Kidney capillary endothelial cell (primary cell): ENCODE results near the gene HACD4.
"Not testable (repeated sequence)": the region's sequence is repeated elsewhere in the genome, so short reads cannot be mapped to it uniquely, and the experiment has no call there.

ENCODE experiments used
- DNase-seq: peaks from one replicate; pipeline ENCODE4 v3.0.0-alpha.2; 2018; ENCODE audit warnings: low spot score

The HACD4 gene

DNA sequence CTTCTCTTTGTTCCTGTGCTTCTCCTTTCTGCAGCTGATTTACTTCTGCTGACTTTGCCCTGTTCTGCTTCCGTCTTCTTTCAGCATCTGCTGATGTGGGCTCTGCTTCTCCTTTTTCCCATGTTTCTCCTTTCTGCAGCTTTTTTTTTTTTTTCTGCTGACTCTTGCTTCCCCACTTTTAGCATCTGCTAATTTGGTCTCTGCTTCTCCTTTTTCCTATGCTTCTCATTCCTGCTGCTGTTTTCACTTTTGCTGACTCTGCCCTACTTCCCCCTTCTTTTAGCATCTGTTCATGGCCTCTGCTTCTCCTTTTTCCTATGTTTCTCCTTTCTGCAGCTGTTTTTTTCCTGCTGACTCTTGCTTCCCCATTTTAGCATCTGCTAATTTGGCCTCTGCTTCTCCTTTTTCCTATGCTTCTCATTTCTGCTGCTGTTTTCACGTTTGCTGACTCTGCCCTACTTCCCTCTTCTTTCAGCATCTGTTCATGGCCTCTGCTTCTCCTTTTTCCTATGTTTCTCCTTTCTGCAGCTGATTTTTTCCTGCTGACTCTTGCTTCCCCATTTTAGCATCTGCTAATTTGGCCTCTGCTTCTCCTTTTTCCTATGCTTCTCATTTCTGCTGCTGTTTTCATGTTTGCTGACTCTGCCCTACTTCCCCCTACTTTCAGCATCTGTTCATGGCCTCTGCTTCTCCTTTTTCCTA is 58.0 kb downstream of the HACD4 start:
- DNase-seq: not testable (repeated sequence)

DNA sequence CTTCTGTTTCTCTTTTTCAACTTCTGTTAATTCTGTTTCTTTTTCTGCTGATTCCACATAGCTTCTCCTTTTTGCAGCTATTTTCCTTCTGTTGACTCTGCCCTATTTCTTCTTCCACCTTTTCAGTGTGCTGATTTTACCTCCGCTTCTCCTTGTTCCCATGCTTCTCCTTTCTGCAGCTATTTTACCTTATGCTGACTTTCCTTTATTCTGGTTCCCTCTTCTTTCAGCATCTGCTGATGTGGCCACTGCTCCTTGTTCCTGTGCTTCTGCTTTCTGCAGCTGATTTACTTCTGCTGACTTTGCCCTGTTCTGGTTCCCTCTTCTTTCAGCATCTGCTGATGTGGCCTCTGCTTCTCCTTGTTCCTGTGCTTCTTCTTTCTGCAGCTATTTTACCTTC is 58.8 kb downstream of the HACD4 start:
- no peak for DNase-seq

DNA sequence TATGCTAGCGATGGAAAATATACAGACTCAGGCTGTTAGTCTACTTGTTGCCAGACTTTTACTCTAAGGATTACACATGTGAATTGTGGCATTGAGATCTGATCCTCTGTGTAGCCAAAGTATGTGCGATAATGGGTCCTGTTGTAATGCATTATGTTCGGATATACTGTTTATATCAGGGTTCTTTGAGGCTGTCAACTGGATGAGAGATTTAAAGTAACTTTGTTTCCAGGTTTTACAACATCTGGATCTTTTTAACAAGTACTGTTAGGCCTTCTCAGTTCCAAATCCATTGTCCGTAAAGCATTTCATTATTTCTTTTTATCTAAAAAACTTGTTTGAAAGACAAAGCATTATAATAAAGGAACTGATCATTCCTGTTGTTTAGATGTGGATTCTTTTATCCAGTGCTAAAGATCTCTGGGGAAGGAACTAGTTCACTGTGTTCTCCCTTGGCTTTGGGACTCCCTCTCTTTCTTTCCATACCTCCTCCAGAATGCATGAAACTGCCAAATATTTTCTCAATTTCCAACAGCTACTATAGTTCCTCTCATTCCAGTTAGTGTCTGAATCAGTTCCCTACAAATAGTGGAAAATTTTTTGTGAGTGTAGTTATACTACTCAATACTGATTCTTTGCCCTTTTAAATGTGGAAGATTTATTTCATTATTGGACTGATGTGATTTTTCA is 68.8 kb downstream of the HACD4 start:
- DNase-seq: no peak

DNA sequence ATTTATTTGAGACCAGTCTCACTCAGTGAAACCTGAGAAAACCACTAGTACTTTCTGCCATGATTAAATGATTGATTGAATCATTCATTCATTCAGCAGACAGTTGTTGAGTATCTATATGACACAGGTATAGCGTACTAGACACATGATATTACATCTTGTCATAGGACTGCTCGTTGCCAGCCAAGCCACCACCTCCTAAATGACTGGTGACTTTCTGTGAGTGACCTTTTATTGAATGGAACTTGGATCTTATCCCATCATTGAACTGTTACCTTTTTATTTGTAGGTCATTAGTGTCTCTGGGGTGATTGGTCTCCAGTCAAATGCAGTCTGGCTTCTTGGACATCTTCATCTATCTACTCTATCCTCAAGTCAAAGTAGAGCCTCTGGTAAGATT is 80.7 kb downstream of the HACD4 start:
- no peak for DNase-seq
